Measurements from ENCODE around the gene GRIK2.

- TF ChIP-seq CTCF (IDR thresholded peaks at IDR 0.05) (no peak), POLR2A (IDR thresholded peaks at IDR 0.05) (no peak)
Measured at GRCh38 chr6:101380897-101381630, 12.4 kb upstream of the GRIK2 start.

Data from adrenal gland (tissue), 5 donors.